GM18868 (cell line): ENCODE results near the gene PPEF1.
"Not testable (repeated sequence)": the region's sequence is repeated elsewhere in the genome, so short reads cannot be mapped to it uniquely, and the experiment has no call there.

Experiments used
- ATAC-seq: cut with Tn5 transposase; IDR thresholded peaks from one replicate; pipeline ENCODE4 v1.9.1; 2021; ENCODE audit warnings: mild to moderate bottlenecking, moderate library complexity; ENCODE audit not compliant: unreplicated experiment

PPEF1 gene

DNA sequence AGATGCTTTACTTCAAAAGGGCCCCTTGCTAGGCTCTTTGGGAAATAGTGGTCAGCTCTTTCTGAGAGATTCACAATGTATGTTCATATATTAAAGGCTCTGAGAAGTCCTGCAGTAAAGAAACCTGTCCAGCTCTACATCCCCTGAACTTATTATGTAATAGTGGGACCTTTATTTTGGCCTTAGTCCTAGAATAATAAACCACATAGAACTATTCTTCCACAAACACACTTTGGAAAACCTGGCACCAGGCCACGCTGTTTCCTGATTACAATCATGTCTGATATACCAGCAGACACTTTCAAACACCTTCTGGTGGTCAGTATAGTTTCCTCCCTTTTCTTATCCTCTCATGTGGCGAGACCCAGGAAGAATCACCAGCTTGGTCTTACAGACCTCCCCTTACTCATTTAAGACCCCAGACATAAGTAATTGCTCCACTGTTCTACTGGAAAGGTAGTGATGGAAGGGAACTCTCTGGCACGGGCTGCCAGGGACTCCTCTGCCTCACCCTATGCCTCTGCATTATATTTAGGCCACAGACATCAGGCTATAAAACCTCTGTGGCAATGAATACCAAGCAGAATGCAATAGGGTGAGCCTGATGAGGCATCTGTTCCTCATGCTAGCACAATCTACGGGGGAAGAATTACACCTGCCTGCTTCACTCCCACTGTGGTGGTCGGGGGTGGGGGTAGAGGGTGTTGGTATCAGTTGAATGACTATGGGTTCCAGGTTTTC is 5.7 kb upstream of the PPEF1 start:
- no peak for ATAC-seq

- ATAC-seq: no peak
Measured at GRCh38 chrX:18702362-18703195, 4.9 kb upstream of the PPEF1 start.

GRCh38 chrX:18709833-18710232 is 2.4 kb downstream of the PPEF1 start:
- no peak for ATAC-seq

DNA sequence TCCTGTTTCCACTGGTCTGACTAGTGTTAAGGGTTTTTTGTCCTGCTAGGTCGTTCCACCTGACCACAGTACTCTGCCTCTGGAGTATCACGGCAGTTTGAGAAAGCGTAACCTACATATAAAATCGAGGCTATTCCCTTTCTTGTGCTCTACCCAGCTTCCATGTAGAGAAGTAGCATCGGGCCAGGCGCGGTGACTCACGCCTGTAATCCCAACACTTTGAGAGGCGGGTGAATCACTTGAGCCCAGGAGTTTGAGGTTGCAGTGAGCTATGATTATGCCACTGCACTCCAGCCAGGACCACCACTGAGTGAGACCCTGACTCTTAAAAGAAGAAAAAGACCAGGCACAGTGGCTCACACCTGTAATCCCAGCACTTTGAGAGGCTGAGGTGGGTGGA is 7.5 kb downstream of the PPEF1 start:
- ATAC-seq: no peak

GRCh38 chrX:18719852-18720251 is 12.4 kb downstream of the PPEF1 start:
- no peak for ATAC-seq

- ATAC-seq: no peak
Measured at GRCh38 chrX:18721683-18722499, 14.4 kb downstream of the PPEF1 start.

DNA sequence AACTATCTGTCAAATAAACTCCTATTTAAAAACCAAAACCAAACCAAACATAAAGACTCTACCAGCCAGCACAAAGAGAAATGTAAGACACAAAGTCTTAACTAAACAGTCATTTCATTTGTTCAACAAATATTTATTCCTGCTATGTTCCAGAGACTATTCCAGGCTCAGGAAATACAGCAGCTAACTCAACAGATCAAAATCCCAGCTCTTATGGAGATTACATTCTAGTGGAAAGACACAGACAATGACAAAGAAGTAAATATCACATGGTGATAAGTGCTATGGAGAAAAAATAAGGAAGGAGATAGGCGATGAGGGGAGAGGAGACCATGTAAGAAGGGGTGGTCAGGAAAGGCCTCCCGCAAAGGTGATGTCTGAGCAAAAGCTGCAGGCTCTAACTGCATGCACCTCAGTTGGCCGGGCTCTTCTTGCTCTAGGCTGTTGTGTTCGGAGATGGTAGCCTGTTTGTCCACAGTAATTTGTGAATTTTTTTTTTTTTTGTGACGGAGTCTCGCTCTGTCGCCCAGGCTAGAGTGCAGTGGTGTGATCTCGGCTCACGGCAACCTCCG is 15.1 kb downstream of the PPEF1 start:
- ATAC-seq: no peak

DNA sequence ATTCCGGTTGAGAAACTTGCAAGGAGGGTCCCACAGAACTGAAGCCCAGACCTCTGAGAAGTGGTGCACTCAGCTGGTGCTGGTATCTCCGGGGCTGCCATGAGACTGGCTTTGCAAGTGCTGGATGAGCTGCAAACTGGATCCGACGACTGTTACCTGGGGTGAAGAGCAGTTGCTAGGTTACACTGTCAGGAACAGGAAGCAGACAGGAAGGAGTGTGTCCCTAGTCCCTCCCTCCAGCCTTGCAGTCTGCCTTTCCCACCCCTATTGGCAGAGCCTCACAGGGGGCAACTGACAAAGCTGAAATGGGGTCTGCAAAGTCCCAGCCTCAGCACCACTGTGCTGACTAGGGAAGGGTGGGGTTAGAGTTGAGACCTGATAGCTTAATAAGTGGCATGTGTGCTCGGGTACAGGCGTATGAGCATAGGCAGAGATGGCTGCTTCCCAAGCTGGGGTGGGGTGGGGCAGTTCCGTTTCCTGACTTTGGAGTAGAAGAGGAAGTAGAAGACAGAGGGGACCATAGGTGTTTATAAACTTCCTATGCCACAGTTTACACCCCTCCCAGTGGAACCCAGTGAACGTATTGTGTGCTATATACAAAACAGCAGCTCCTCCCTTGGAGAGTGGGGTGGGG is 18.0 kb downstream of the PPEF1 start:
- no peak for ATAC-seq

DNA sequence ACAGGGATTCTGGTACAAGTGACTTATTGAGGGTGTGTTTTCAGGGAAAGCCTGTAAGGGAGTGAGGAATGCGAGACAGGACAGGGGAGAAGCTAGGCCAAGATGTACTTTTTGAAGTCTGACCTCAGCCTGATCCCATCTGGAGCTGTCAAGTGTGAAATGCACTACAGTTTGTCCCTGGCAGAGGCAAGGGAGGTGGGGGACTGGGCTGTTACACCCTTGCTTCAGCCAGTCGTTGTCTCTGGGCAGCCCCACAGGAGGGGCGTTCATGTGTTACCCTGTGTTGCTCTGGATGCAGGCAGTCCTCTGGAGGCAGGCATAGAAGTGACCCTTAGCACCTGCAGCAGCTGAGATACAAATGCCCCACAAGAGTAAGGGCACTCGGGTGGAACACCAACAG is 25.8 kb downstream of the PPEF1 start:
- no peak for ATAC-seq

- ATAC-seq: not testable (repeated sequence)
Measured at GRCh38 chrX:18739609-18740008, 32.2 kb downstream of the PPEF1 start.

- no peak for ATAC-seq
Measured at GRCh38 chrX:18748499-18748898, 41.1 kb downstream of the PPEF1 start.

GRCh38 chrX:18753631-18754030 is 46.2 kb downstream of the PPEF1 start:
- ATAC-seq: no peak

GRCh38 chrX:18755651-18756050 is 48.2 kb downstream of the PPEF1 start:
- ATAC-seq: no peak

DNA sequence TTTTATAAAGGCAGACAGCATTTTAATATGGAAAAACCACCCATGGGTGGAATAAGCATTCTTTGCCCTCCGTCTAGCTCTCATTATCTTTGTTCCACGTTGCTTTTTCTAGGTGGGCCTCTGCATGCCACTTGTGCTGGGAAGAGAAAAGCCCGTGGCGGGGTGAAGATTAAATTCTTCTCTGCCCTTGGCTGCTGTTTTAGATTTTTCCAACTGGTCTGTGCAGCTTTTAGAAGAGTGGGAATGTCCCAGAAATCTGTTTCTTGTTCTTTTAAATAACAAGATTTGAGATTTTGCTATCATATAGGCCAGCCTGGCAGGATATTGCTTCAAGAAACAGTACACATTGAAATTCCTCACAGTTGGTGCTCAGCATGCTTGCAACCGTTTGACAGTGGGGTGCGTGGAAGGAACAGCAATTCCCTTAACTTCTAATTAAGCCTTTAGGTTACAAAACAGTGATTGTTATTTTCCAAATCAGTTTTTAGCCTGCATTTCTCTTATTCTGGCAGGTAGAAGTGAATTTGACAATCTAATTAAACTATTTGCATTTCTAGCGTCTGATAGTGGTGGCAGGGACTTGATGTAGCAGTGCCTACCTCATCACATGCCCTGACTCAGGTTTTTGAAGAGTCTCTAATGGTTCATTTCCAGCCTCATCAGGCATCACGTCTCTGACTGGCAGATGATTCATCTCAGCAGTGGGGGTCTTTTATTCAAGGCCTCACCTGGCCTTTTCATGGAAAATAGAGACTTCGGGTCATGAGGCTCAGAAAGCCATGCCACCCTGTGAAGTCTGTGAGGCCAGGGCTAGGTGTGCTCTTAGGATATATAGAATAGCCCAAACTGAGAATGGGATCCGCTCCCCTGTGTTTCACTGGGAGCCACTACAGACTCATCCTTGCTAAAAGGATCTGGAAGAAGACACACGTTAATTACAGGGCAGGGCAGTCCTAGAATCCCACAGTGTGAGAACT is 50.8 kb downstream of the PPEF1 start:
- ATAC-seq: no peak

- no peak for ATAC-seq
Measured at GRCh38 chrX:18761750-18762149, 54.3 kb downstream of the PPEF1 start.

- ATAC-seq: not testable (repeated sequence)
Measured at GRCh38 chrX:18763106-18763505, 55.7 kb downstream of the PPEF1 start.

DNA sequence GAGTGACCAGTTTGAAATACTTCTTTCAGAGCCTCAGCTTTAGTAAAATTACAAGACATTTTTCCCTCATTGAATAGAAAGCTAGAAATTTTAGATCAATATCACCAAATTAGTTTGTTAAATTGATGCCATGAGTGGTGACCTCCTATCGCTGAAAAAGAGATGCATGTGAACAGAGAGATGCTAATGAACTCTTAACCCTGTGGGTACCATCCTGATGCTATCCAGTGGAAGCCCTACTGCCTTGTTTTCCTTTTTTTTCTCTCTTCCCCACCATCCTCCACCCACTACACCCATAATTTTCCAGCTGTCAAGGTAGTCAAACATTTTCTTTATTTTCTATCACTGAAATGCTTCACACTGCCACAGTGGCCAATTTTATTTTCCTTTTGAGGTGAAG is 61.9 kb downstream of the PPEF1 start:
- no peak for ATAC-seq

DNA sequence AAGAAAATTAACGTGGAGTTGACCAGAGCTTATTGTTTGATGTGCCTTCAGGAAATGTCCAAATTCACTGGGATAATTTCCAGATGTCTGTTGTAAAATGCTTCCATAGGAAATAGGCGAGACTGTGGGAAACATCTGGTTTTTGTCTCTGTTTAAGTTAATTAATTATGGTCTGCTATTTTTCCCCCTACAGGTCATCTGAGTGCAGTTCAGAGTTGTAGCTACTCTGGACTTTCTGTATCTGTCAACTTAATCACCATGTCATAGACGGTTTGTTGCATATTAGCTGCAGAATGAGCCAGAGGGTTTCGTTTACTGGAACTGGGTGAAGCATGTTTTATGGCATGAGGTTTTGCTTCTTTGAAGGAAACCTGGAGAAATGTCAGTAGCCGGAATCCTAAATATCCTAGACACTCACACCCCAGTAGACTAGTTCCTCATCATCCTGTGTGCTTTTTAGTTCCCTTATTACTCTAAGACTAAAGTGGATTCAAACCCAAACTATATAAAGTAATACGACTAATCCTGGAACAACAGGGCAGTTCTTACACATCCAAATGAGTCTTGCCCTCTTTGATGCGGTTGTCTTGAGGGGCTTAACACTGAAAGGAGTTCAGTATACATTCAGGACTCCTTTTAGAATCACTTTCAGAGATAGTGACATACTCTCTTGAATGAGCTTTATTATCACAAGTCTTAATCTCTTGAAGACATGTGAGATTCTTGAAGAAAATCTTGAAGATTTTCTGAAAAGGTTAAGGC is 62.5 kb downstream of the PPEF1 start:
- ATAC-seq: no peak

- ATAC-seq: no peak
Measured at GRCh38 chrX:18789916-18790315, 82.5 kb downstream of the PPEF1 start.
